ENCODE measurements around the gene SPATA31C1.

Gene SPATA31C1

GRCh38 chr9:87882627-87883026, 35.1 kb upstream of the SPATA31C1 start, which contains the start of gene SPATA31E1:
TSS of gene SPATA31E1 (plus strand) at chr9:87882877. CDS start at chr9:87882892, 15 bp downstream.
- Histone ChIP-seq H3K4me3 (no peak within 1 kb of the TSS), H3K27ac (no peak within 1 kb of the TSS)
- TF ChIP-seq, protein P1, sequence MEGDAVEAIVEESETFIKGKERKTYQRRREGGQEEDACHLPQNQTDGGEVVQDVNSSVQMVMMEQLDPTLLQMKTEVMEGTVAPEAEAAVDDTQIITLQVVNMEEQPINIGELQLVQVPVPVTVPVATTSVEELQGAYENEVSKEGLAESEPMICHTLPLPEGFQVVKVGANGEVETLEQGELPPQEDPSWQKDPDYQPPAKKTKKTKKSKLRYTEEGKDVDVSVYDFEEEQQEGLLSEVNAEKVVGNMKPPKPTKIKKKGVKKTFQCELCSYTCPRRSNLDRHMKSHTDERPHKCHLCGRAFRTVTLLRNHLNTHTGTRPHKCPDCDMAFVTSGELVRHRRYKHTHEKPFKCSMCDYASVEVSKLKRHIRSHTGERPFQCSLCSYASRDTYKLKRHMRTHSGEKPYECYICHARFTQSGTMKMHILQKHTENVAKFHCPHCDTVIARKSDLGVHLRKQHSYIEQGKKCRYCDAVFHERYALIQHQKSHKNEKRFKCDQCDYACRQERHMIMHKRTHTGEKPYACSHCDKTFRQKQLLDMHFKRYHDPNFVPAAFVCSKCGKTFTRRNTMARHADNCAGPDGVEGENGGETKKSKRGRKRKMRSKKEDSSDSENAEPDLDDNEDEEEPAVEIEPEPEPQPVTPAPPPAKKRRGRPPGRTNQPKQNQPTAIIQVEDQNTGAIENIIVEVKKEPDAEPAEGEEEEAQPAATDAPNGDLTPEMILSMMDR (IDR thresholded peaks at IDR 0.05): no peak
- no peak for DNase-seq (ENCODE audit: low spot score)

- TF ChIP-seq, protein P1 (IDR thresholded peaks at IDR 0.05): no peak
- Histone ChIP-seq H3K27ac (no peak overlapping the region), H3K4me3 (no peak overlapping the region)
- DNase-seq (ENCODE audit: low spot score): no peak
These were observed 34.5 kb upstream of the SPATA31C1 start for GRCh38 chr9:87883274-87883673.

- no peak overlapping the region for H3K27ac ChIP-seq
- TF ChIP-seq, protein P1 (IDR thresholded peaks at IDR 0.05): no peak
- no peak for DNase-seq (ENCODE audit: low spot score)
- no peak overlapping the region for H3K4me3 ChIP-seq
These were observed 33.8 kb upstream of the SPATA31C1 start for GRCh38 chr9:87883990-87884389.

DNA sequence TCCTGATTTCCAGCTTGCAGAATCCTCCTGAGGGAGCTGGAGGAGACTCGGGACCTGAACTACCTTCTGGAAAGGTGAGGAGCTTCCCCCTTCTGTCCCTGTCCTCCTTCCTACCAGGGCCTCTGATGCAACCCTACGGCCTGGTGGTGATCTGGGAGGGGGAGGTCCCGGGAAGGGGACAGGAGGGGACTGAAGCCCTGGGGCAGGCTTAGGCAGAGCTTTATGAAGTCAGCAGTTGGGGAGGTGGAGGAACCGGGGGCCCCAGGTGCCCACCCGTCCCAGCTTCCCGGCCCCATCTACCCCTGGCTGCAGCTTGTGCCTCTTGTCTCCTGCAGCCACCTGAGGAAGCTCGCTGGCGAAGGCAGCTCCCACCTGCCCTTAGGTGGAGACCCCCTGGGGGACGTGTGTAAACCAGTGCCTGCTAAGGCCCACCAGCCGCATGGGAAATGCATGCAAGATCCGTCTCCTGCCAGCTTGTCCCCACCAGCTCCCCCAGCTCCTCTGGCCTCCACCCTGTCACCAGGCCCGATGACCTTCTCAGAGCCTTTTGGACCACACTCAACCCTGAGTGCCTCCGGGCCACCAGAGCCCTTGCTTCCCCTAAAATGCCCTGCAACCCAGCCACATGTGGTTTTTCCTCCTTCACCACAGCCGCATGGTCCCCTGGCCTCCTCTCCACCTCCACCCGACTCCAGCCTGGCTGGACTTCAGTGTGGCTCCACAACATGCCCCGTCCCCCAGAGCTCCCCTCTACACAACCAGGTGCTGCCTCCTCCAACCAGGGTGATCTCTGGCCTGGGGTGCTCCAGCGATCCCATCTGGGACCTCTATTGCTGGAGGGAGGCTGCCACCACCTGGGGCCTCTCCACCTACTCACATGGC, 32.9 kb upstream of the SPATA31C1 start:
- H3K4me3 ChIP-seq: no peak overlapping the region
- DNase-seq (ENCODE audit: low spot score): peak; percentile 70
- TF ChIP-seq, protein P1 (IDR thresholded peaks at IDR 0.05): no peak
- H3K27ac ChIP-seq: no peak overlapping the region

- H3K27ac ChIP-seq: no peak overlapping the region
- no peak overlapping the region for H3K4me3 ChIP-seq
- no peak for DNase-seq (ENCODE audit: low spot score)
- TF ChIP-seq, protein P1 (IDR thresholded peaks at IDR 0.05): no peak
These were observed 32.1 kb upstream of the SPATA31C1 start for GRCh38 chr9:87885484-87886189.

- DNase-seq (ENCODE audit: low spot score): no peak
- Histone ChIP-seq H3K4me3 (no peak overlapping the region), H3K27ac (no peak overlapping the region)
- TF ChIP-seq, protein P1 (IDR thresholded peaks at IDR 0.05): no peak
These were observed 31.4 kb upstream of the SPATA31C1 start for GRCh38 chr9:87886210-87886932.

Data from coronary artery (tissue), 2 donors.